Head of caudate nucleus (tissue), 42 donors: ENCODE measurements around the gene MTAP.

Source experiments
- DNase-seq, 42 donors: peaks; one replicate each; pipeline versions ENCODE4 v3.0.0 to v3.0.0-alpha.2; 2020 to 2021; ENCODE audit warnings: mixed read lengths in 7 of 42
- intact Hi-C: fragments of 100-400 bp; cut with DNase I; formaldehyde crosslinking; loops from one replicate; pipeline ENCODE4 v1.15.0; 2022

MTAP gene

DNA sequence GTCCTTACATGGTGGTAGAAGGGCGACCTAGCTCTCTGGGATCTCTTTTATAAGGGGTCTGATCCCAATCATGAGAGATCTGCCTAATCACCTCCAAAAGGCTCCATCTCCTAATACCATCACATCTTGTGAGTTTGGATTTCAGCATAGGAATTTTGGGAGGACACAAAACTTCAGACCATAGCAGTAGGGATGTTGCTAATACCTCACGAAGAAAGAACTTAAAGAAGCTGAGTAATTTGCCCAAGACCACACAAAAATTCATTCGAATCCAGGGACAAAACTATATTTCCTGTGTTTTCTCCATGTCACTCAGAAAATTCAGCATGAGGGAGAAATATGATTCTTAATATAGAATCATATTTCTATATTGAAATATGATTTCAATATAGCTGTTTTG, 32.7 kb downstream of the MTAP start:
- no peak for DNase-seq
- intact Hi-C loops: no loop called here

GRCh38 chr9:21836437-21837161, 34.2 kb downstream of the MTAP start:
- peak in 1 of 42 donors; percentile 13 for DNase-seq
- intact Hi-C loops: no loop called here

- no peak for DNase-seq
- intact Hi-C loops: no loop called here
These were observed 35.1 kb downstream of the MTAP start for GRCh38 chr9:21837501-21837900.

DNA sequence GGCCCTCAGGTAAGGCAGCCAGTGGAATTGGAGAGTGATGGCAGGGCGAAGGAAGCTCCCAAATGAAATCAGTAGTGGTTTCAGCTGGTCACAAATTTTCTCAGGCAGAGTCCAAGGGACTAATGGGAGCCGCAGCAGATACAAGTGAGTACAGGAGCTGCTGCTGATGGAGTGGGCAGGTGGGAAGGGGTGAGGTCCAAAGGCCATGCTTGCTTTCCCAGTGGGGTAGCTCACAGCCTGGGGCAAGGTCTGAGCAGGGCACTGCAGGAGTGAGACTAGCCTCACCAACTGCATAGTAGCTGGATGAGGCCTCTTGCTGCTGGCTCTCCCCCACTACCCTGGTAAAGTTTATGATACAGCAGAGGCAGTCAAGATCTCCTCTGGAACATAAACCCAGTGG, 38.2 kb downstream of the MTAP start:
- DNase-seq: no peak
- intact Hi-C loops: no loop called here

DNA sequence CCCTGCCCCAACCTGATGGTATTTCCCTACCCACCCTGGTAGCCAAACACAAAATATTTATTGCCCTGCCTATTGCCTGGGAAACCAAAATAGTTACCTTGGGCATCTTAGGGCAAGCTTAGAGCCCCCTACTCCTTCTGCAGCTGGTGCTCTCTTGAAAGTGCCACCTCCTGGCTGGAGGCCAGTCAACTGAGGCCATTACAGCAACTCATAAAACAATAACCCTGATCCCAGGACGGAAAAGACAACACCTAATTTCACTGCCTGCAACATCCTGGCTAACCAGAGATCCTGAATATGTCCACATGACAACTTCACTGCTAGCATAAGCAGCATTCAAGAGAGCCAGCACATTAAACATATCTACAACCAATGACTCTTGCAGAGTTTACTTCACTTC, 38.7 kb downstream of the MTAP start:
- intact Hi-C loops: no loop called here
- no peak for DNase-seq

- DNase-seq: no peak
- intact Hi-C loops: no loop called here
These were observed 46.2 kb downstream of the MTAP start for GRCh38 chr9:21848615-21849014.

DNA sequence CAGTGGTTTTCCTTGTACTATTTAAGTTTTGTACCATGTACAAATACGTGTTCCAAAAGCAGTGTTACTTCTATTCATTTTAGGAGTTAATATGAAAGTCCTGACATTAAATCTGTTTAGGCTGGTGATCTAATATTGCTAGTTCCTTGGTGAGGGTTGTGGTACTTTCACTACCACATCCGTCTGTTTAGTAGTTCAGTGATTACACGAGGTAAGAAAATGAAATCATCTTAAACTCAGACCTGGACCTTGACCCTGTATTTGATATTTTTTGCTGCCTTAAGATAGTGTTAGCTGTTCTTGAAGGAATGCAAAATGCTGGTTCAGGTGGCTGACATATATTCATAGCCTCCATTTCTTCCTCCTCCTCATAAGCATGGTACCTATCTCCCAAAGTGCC, 50.3 kb downstream of the MTAP start:
- intact Hi-C loops: no loop called here
- DNase-seq: no peak

GRCh38 chr9:21853414-21853813, 51.0 kb downstream of the MTAP start:
- intact Hi-C loops: no loop called here
- DNase-seq: no peak

- no peak for DNase-seq
- intact Hi-C loops: no loop called here
These were observed 51.7 kb downstream of the MTAP start for GRCh38 chr9:21854119-21854518.

- intact Hi-C loops: no loop called here
These were observed 52.2 kb downstream of the MTAP start for GRCh38 chr9:21854594-21854993.

GRCh38 chr9:21856301-21857094, 54.1 kb downstream of the MTAP start:
- intact Hi-C loops: no loop called here
- DNase-seq: no peak

More at GRCh38 chr9:21854594-21854993, 52.2 kb downstream of the MTAP start:
- peak in 29 of 42 donors; percentile 3 to 68 (median 24) for DNase-seq

DNA sequence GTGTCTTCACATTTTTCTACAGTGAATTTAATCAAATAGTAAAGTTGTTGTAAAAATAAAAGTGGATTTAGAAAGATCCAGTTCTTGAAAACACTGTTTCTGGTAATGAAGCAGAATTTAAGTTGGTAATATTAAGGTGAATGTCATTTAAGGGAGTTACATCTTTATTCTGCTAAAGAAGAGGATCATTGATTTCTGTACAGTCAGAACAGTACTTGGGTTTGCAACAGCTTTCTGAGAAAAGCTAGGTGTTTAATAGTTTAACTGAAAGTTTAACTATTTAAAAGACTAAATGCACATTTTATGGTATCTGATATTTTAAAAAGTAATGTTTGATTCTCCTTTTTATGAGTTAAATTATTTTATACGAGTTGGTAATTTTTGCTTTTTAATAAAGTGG, 60.4 kb downstream of the MTAP start:
- no peak for DNase-seq
- intact Hi-C loops: no loop called here

DNA sequence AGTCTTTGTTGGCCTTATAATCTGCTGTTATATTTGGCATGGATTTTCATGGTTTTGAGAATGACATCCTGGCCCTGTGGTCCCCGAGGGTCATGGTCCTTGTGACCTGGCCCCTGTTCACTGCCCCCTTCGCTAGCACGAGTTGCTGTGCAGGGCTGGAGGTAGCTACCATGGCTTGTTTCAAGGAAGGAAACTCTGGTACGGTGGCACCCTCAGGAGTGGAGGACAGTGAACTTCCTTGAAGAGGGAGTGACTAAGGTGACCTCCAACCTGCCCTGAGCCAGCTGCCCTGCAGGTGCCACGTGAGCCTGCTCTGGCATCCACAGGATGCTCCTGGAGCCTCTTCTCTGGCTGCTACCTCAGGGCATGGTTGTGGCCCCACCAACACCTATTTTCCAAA, 62.1 kb downstream of the MTAP start:
- intact Hi-C loops: no loop called here

GRCh38 chr9:21866302-21866701, 63.9 kb downstream of the MTAP start:
- no peak for DNase-seq
- intact Hi-C loops: no loop called here

More for the DNA sequence above, 62.1 kb downstream of the MTAP start:
- no peak for DNase-seq

DNA sequence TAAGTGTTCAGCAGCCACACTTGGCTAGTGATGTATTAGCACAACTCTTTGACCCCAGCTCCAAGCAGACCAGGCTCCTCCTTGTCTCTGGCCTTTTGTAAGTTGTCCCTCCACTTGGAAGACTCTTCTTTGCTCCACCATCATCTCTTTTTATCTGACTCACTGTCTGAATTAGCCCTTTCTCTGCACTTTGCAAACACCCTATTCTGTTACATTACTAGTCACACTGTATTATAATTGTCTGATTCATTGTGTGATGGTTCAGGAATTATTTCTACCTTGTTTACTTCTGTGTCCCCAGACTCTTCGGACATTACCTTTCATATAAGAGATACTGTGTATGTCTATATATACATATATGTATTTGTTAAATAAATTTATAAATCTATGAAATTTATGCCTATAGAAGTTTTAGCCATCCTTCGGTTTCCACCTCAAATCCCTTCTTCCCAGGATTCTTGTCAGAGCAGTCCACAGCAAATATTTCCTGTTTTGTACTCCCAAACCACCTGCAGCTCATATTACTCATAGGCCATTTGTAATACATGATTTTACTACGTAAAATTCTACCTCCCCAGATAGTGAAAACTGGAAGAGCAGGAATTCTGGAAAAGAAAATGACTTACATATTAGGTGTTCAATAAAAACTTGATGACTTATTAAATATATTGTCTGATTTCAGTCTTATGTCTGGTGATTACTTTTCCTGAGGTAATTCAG, 69.0 kb downstream of the MTAP start:
- no peak for DNase-seq
- intact Hi-C loops: no loop called here

GRCh38 chr9:21872696-21873095, 70.3 kb downstream of the MTAP start:
- DNase-seq: no peak
- intact Hi-C loops: no loop called here

- intact Hi-C loops: no loop called here
- no peak for DNase-seq
These were observed 71.2 kb downstream of the MTAP start for GRCh38 chr9:21873540-21874221.

GRCh38 chr9:21875893-21876292, 73.5 kb downstream of the MTAP start:
- intact Hi-C loops: no loop called here
- DNase-seq: no peak

DNA sequence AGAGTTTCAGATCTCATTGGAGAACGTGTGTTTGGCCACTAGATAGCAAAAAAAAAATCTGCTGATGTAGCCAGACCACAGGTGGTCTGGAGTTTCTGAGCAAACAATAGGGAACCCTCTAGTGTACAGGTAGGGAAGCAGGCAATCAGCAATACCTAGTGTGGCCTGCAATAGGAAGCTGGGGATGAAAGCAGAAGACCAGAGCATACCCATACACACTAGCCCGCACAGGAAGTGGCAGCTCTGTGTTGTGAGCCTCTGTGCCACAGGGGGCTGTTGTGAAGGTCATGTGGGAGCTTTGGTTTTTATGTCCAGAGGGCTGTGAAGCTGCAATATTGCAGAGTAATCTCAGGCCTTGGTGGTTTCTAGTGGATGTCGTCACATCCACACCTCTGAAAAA, 81.2 kb downstream of the MTAP start:
- intact Hi-C loops: no loop called here
- DNase-seq: no peak

GRCh38 chr9:21889673-21890072, 87.2 kb downstream of the MTAP start:
- no peak for DNase-seq
- intact Hi-C loops: no loop called here
